ENCODE data around the gene GPR108. TPM values are rescaled to one million over a fixed set of nuclear protein-coding genes. Genes with fewer than 3 reads are reported as not detected.
"Not testable (repeated sequence)": the region's sequence is repeated elsewhere in the genome, so short reads cannot be mapped to it uniquely, and the experiment has no call there.

The GPR108 gene
- total RNA-seq, 1 donor from 2014 or later: 38.3 TPM

GRCh38 chr19:6773323-6773931 is 36.0 kb upstream of the GPR108 start:
- Mint-ChIP-seq H3K36me3 (no peaks in the 10 kb centered on the region), H3K4me1 (peaks cover 3% of the 10 kb centered on the region), H3K27ac (no peak overlapping the region), H3K27me3 (ENCODE audit: insufficient read depth, low read depth) (peaks cover 18% of the 10 kb centered on the region), H3K9me3 (peaks cover 9% of the 10 kb centered on the region), H3K4me3 (no peak overlapping the region)
- Histone ChIP-seq H3K4me3 (no peak overlapping the region), H3K36me3 (no peaks in the 10 kb centered on the region), H3K9me3 (ENCODE audit: low read depth) (no peaks in the 10 kb centered on the region), H3K4me1 (no peaks in the 10 kb centered on the region), H2AFZ (replicated peaks) (peak overlapping the region; percentile 68), H3K9ac (no peak overlapping the region), H3K27me3 (no peaks in the 10 kb centered on the region), H3F3A (ENCODE audit: low read depth) (peaks cover 14% of the 10 kb centered on the region), H3K4me2 (no peak overlapping the region), H3K27ac (no peak overlapping the region), H4K20me1 (ENCODE audit: low read depth) (no peaks in the 10 kb centered on the region), H3K79me2 (ENCODE audit: low read depth) (no peaks in the 10 kb centered on the region)
- no peak for TF ChIP-seq EZH2 (IDR thresholded peaks at IDR 0.05)
- TF ChIP-seq CTCF (IDR thresholded peaks at IDR 0.05): no peak
- no peak for TF ChIP-seq EZH2phosphoT487 (IDR thresholded peaks at IDR 0.05)
- no peak for DNase-seq (ENCODE audit: low spot score)

GRCh38 chr19:6772866-6773322 is 35.5 kb upstream of the GPR108 start:
- no peak overlapping the region for H3K9ac ChIP-seq
- H3K27ac ChIP-seq: no peak overlapping the region
- TF ChIP-seq EZH2phosphoT487 (IDR thresholded peaks at IDR 0.05): no peak
- TF ChIP-seq EZH2 (IDR thresholded peaks at IDR 0.05): no peak
- no peak for TF ChIP-seq CTCF (IDR thresholded peaks at IDR 0.05)
- no peak overlapping the region for H3K4me2 ChIP-seq
- H3K9me3 ChIP-seq (ENCODE audit: low read depth): no peaks in the 10 kb centered on the region
- H3K4me3 ChIP-seq: no peak overlapping the region
- Mint-ChIP-seq H3K27ac (no peak overlapping the region), H3K4me3 (no peak overlapping the region), H3K4me1 (peaks cover 3% of the 10 kb centered on the region), H3K9me3 (peaks cover 9% of the 10 kb centered on the region), H3K27me3 (ENCODE audit: insufficient read depth, low read depth) (peaks cover 20% of the 10 kb centered on the region), H3K36me3 (no peaks in the 10 kb centered on the region)
- H4K20me1 ChIP-seq (ENCODE audit: low read depth): no peaks in the 10 kb centered on the region
- H3K27me3 ChIP-seq: no peaks in the 10 kb centered on the region
- H3F3A ChIP-seq (ENCODE audit: low read depth): peaks cover 19% of the 10 kb centered on the region
- no peaks in the 10 kb centered on the region for H3K36me3 ChIP-seq
- H3K4me1 ChIP-seq: no peaks in the 10 kb centered on the region
- DNase-seq (ENCODE audit: low spot score): no peak
- no peaks in the 10 kb centered on the region for H3K79me2 ChIP-seq (ENCODE audit: low read depth)
- no peak overlapping the region for H2AFZ ChIP-seq (replicated peaks)

- peaks cover 22% of the 10 kb centered on the region for H3F3A ChIP-seq (ENCODE audit: low read depth)
- H2AFZ ChIP-seq (replicated peaks): peak within 1 kb of the TSS; percentile 68
- H3K4me1 ChIP-seq: no peaks in the 10 kb centered on the region
- no peaks in the 10 kb centered on the region for H3K79me2 ChIP-seq (ENCODE audit: low read depth)
- no peak within 1 kb of the TSS for H3K27ac ChIP-seq
- DNase-seq (ENCODE audit: low spot score): no peak
- TF ChIP-seq EZH2phosphoT487 (IDR thresholded peaks at IDR 0.05): no peak
- TF ChIP-seq EZH2 (IDR thresholded peaks at IDR 0.05): no peak
- TF ChIP-seq CTCF (IDR thresholded peaks at IDR 0.05): no peak
- no peaks in the 10 kb centered on the region for H3K36me3 ChIP-seq
- H3K4me3 ChIP-seq: no peak within 1 kb of the TSS
- H3K27me3 ChIP-seq: peaks cover under 1% of the 10 kb centered on the region
- Mint-ChIP-seq H3K9me3 (peaks cover 9% of the 10 kb centered on the region), H3K4me1 (peaks cover 5% of the 10 kb centered on the region), H3K27me3 (ENCODE audit: insufficient read depth, low read depth) (peaks cover 24% of the 10 kb centered on the region), H3K27ac (peak within 1 kb of the TSS; percentile 53), H3K4me3 (no peak within 1 kb of the TSS), H3K36me3 (no peaks in the 10 kb centered on the region)
- no peak within 1 kb of the TSS for H3K4me2 ChIP-seq
- H4K20me1 ChIP-seq (ENCODE audit: low read depth): no peaks in the 10 kb centered on the region
- no peaks in the 10 kb centered on the region for H3K9me3 ChIP-seq (ENCODE audit: low read depth)
- no peak within 1 kb of the TSS for H3K9ac ChIP-seq
These were observed 34.9 kb upstream of the GPR108 start, which contains the start of gene VAV1 for GRCh38 chr19:6772028-6772865. Gene VAV1 (plus strand): TSS chr19:6772708. CDS start chr19:6772808, 100 bp downstream.

- H3K9me3 ChIP-seq (ENCODE audit: low read depth); H3K79me2 ChIP-seq (ENCODE audit: low read depth); H4K20me1 ChIP-seq (ENCODE audit: low read depth); DNase-seq (ENCODE audit: low spot score); H3K27ac Mint-ChIP-seq; H3K4me3 ChIP-seq; H2AFZ ChIP-seq (replicated peaks); H3K27ac ChIP-seq; H3K27me3 ChIP-seq; H3K4me1 Mint-ChIP-seq; H3K4me1 ChIP-seq; H3K36me3 Mint-ChIP-seq; H3K4me3 Mint-ChIP-seq; H3K4me2 ChIP-seq; H3K9ac ChIP-seq; H3K9me3 Mint-ChIP-seq; H3K36me3 ChIP-seq: not testable (repeated sequence)
- peaks cover 29% of the 10 kb centered on the region for H3K27me3 Mint-ChIP-seq (ENCODE audit: insufficient read depth, low read depth)
- H3F3A ChIP-seq (ENCODE audit: low read depth): peaks cover 24% of the 10 kb centered on the region
These were observed 34.3 kb upstream of the GPR108 start for GRCh38 chr19:6771648-6772027.
